ENCODE measurements around the gene C3orf20.

DNA sequence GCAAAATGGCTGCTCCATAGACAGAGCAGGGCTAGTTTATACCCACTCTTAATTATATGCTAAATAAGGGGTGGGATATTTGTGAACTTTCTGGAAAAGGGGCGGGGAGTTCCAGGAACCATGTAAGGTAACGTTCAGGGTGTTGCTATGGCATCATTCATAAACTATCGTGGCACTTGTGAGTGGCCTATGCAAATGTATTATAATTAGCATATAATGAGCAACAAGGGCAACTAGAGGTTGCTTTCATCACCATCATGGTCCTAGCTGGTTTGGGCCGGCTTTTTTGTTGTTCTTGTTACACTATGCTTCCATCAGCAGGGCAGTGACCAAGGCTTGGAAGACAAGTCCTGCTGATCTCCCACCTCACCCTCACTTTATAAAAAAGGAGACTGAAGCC lies 100.6 kb downstream of the C3orf20 start:
- TF ChIP-seq AGO2 (optimal IDR thresholded peaks at IDR 0.05; ENCODE audit: low read depth, low read length) (no peak), EZH2 (conservative IDR thresholded peaks at IDR 0.05; ENCODE audit: low read depth, low read length) (no peak), ZNF850 (CRISPR knock-in tag; conservative IDR thresholded peaks at IDR 0.05) (no peak), ARNT (IDR thresholded peaks at IDR 0.05) (no peak), ZNF333 (CRISPR knock-in tag; IDR thresholded peaks at IDR 0.05; ENCODE audit: borderline replicate concordance) (no peak), ZNF432 (CRISPR knock-in tag; IDR thresholded peaks at IDR 0.05; ENCODE audit: borderline replicate concordance) (no peak), TBP (CRISPR knock-in tag; IDR thresholded peaks at IDR 0.05) (no peak), ZNF879 (CRISPR knock-in tag; IDR thresholded peaks at IDR 0.05) (no peak), NONO (IDR thresholded peaks at IDR 0.05) (no peak), NONO (CRISPR knock-in tag; conservative IDR thresholded peaks at IDR 0.05) (no peak)
- TF ChIP-seq, protein P1, sequence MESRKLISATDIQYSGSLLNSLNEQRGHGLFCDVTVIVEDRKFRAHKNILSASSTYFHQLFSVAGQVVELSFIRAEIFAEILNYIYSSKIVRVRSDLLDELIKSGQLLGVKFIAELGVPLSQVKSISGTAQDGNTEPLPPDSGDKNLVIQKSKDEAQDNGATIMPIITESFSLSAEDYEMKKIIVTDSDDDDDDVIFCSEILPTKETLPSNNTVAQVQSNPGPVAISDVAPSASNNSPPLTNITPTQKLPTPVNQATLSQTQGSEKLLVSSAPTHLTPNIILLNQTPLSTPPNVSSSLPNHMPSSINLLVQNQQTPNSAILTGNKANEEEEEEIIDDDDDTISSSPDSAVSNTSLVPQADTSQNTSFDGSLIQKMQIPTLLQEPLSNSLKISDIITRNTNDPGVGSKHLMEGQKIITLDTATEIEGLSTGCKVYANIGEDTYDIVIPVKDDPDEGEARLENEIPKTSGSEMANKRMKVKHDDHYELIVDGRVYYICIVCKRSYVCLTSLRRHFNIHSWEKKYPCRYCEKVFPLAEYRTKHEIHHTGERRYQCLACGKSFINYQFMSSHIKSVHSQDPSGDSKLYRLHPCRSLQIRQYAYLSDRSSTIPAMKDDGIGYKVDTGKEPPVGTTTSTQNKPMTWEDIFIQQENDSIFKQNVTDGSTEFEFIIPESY (CRISPR knock-in tag; IDR thresholded peaks at IDR 0.05): no peak
- TF ChIP-seq, protein P2, sequence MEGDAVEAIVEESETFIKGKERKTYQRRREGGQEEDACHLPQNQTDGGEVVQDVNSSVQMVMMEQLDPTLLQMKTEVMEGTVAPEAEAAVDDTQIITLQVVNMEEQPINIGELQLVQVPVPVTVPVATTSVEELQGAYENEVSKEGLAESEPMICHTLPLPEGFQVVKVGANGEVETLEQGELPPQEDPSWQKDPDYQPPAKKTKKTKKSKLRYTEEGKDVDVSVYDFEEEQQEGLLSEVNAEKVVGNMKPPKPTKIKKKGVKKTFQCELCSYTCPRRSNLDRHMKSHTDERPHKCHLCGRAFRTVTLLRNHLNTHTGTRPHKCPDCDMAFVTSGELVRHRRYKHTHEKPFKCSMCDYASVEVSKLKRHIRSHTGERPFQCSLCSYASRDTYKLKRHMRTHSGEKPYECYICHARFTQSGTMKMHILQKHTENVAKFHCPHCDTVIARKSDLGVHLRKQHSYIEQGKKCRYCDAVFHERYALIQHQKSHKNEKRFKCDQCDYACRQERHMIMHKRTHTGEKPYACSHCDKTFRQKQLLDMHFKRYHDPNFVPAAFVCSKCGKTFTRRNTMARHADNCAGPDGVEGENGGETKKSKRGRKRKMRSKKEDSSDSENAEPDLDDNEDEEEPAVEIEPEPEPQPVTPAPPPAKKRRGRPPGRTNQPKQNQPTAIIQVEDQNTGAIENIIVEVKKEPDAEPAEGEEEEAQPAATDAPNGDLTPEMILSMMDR (CRISPR knock-in tag; IDR thresholded peaks at IDR 0.05): no peak
- TF ChIP-seq, protein P3, sequence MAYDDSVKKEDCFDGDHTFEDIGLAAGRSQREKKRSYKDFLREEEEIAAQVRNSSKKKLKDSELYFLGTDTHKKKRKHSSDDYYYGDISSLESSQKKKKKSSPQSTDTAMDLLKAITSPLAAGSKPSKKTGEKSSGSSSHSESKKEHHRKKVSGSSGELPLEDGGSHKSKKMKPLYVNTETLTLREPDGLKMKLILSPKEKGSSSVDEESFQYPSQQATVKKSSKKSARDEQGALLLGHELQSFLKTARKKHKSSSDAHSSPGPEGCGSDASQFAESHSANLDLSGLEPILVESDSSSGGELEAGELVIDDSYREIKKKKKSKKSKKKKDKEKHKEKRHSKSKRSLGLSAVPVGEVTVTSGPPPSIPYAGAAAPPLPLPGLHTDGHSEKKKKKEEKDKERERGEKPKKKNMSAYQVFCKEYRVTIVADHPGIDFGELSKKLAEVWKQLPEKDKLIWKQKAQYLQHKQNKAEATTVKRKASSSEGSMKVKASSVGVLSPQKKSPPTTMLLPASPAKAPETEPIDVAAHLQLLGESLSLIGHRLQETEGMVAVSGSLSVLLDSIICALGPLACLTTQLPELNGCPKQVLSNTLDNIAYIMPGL (CRISPR knock-in tag; IDR thresholded peaks at IDR 0.05; ENCODE audit: borderline replicate concordance in 1 of 2, low read depth in 1 of 2): no peak

All from HepG2 (cell line).